Skeletal muscle tissue (tissue), 1 donor: ENCODE measurements around the gene HMGCS1. TPM values are rescaled to one million over a fixed set of nuclear protein-coding genes. Genes with fewer than 3 reads are reported as not detected.

Source experiments
- total RNA-seq: library from RNA; depleted of rRNA; stranded (reverse); fragments of >200 nt; gene quantifications from one replicate; pipeline ENCODE4 v1.2.3, GENCODE V29; 2014

The HMGCS1 gene
- total RNA-seq, 1 donor from 2014 or later = 50.6 TPM

Other genes starting within 250 kb of the HMGCS1 start
- 32.9 TPM for gene ZNF131, start 192.5 kb downstream of the HMGCS1 start, total RNA-seq
- gene NIM1K, start 121.2 kb downstream of the HMGCS1 start, total RNA-seq = 0.52 TPM
- gene CCL28, start 99.0 kb upstream of the HMGCS1 start, total RNA-seq = 0.52 TPM
- gene TMEM267, start 170.5 kb upstream of the HMGCS1 start, total RNA-seq = 3.7 TPM
- gene C5orf34, start 201.7 kb upstream of the HMGCS1 start, total RNA-seq = 3.7 TPM
- gene PAIP1, start 243.7 kb upstream of the HMGCS1 start, total RNA-seq = 62.6 TPM